ENCODE data around the gene PRSS21. TPM values are rescaled to one million over a fixed set of nuclear protein-coding genes. Genes with fewer than 3 reads are reported as not detected.

Gene PRSS21
- total and polyA plus RNA-seq, 4 donors: not detected

GRCh38 chr16:2811703-2812471 is 5.2 kb upstream of the PRSS21 start:
- intact Hi-C loops (cut with DNase I): no loop called here
- no peaks in the 10 kb centered on the region for H3K36me3 ChIP-seq (ENCODE audit: control insufficient read depth in 1 of 2, insufficient read depth in 2 of 2, low read length in 1 of 2)
- ATAC-seq (ENCODE audit: low FRiP score): no peak
- WGBS, 2 donors: 42 to 48% methylated on average over 15 of the region's 15 CpGs
- H3K4me1 ChIP-seq (ENCODE audit: control insufficient read depth in 1 of 2, insufficient read depth in 2 of 2, low read length in 2 of 2): no peaks in the 10 kb centered on the region
- no peaks in the 10 kb centered on the region for H3K27me3 ChIP-seq (ENCODE audit: control insufficient read depth in 1 of 2, insufficient read depth in 2 of 2, low read length in 1 of 2)
- H3K4me3 ChIP-seq (ENCODE audit: low read length in 2 of 2): no peak overlapping the region
- no peak overlapping the region for H3K27ac ChIP-seq (ENCODE audit: low read depth in 1 of 2, low read length in 2 of 2)
- no peaks in the 10 kb centered on the region for H3K9me3 ChIP-seq (ENCODE audit: control insufficient read depth, low read length)
- peak; percentile 30 to 40 for DNase-seq

- WGBS, 2 donors: 35 to 39% methylated on average over 7 of the region's 7 CpGs
- H3K9me3 ChIP-seq (ENCODE audit: control insufficient read depth, low read length): peaks cover 1% of the 10 kb centered on the region
- intact Hi-C loops (cut with DNase I): no loop called here
- no peak overlapping the region for H3K27ac ChIP-seq (ENCODE audit: low read depth in 1 of 2, low read length in 2 of 2)
- H3K4me3 ChIP-seq (ENCODE audit: low read length in 2 of 2): no peak overlapping the region
- peak; percentile 30 to 49 for DNase-seq
- no peaks in the 10 kb centered on the region for H3K4me1 ChIP-seq (ENCODE audit: control insufficient read depth in 1 of 2, insufficient read depth in 2 of 2, low read length in 2 of 2)
- no peak for ATAC-seq (ENCODE audit: low FRiP score)
- no peaks in the 10 kb centered on the region for H3K27me3 ChIP-seq (ENCODE audit: control insufficient read depth in 1 of 2, insufficient read depth in 2 of 2, low read length in 1 of 2)
- H3K36me3 ChIP-seq (ENCODE audit: control insufficient read depth in 1 of 2, insufficient read depth in 2 of 2, low read length in 1 of 2): no peaks in the 10 kb centered on the region
Observed at GRCh38 chr16:2813771-2814221, 3.2 kb upstream of the PRSS21 start.

DNA sequence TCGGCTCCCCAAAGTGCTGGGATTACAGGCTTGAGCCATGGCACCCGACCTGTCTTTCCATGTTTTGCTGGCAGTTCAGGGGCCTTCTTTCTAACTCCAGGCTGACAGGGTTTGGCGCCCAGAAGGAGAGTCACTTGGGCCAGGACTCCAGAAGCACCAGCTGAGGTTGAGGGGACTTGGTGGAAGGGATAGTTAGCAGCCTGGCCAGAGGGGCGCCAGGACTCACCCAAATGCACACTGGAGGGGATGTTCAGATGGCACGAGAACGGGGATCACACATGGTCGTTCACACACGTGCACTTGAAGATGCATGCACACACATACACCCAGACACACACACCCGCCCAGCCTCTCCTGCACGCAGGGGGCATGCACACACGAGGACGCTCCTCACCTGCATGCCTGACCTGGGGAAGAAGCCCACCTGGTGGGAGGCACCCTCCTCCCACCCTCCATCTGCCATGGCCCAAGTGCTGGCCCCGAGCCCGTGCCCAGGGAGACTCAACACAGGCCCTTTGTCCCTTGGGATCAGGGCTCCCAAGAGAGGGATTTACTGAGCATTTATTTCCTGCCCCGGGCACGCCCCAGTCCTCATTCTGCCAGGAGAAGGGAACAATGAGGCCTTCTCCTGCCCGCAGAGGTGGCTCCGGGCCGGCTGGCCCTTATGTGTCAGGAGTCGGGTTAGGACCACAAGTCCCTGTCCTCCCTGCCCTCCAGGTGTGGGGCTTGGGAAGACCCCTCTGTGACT is 2.3 kb upstream of the PRSS21 start:
- Histone ChIP-seq H3K4me3 (ENCODE audit: low read length in 2 of 2) (no peak overlapping the region), H3K9me3 (ENCODE audit: control insufficient read depth, low read length) (peaks cover 1% of the 10 kb centered on the region), H3K27ac (ENCODE audit: low read depth in 1 of 2, low read length in 2 of 2) (no peak overlapping the region), H3K27me3 (ENCODE audit: control insufficient read depth in 1 of 2, insufficient read depth in 2 of 2, low read length in 1 of 2) (no peaks in the 10 kb centered on the region), H3K36me3 (ENCODE audit: control insufficient read depth in 1 of 2, insufficient read depth in 2 of 2, low read length in 1 of 2) (no peaks in the 10 kb centered on the region), H3K4me1 (ENCODE audit: control insufficient read depth in 1 of 2, insufficient read depth in 2 of 2, low read length in 2 of 2) (no peaks in the 10 kb centered on the region)
- ATAC-seq (ENCODE audit: low FRiP score): peak; percentile 54
- DNase-seq: peak; percentile 30 to 63
- intact Hi-C loops (cut with DNase I): no loop called here
- 78 to 80% methylated on average over 20 of the region's 20 CpGs for WGBS, 2 donors

- no peaks in the 10 kb centered on the region for H3K4me1 ChIP-seq (ENCODE audit: control insufficient read depth in 1 of 2, insufficient read depth in 2 of 2, low read length in 2 of 2)
- H3K36me3 ChIP-seq (ENCODE audit: control insufficient read depth in 1 of 2, insufficient read depth in 2 of 2, low read length in 1 of 2): no peaks in the 10 kb centered on the region
- H3K27ac ChIP-seq (ENCODE audit: low read depth in 1 of 2, low read length in 2 of 2): no peak overlapping the region
- DNase-seq: peak; percentile 27 to 39
- ATAC-seq (ENCODE audit: low FRiP score): no peak
- H3K9me3 ChIP-seq (ENCODE audit: control insufficient read depth, low read length): peaks cover 1% of the 10 kb centered on the region
- 76 to 77% methylated on average over 10 of the region's 10 CpGs for WGBS, 2 donors
- no peaks in the 10 kb centered on the region for H3K27me3 ChIP-seq (ENCODE audit: control insufficient read depth in 1 of 2, insufficient read depth in 2 of 2, low read length in 1 of 2)
- intact Hi-C loops (cut with DNase I): no loop called here
- no peak overlapping the region for H3K4me3 ChIP-seq (ENCODE audit: low read length in 2 of 2)
Observed at GRCh38 chr16:2815299-2815771, 1.7 kb upstream of the PRSS21 start.

DNA sequence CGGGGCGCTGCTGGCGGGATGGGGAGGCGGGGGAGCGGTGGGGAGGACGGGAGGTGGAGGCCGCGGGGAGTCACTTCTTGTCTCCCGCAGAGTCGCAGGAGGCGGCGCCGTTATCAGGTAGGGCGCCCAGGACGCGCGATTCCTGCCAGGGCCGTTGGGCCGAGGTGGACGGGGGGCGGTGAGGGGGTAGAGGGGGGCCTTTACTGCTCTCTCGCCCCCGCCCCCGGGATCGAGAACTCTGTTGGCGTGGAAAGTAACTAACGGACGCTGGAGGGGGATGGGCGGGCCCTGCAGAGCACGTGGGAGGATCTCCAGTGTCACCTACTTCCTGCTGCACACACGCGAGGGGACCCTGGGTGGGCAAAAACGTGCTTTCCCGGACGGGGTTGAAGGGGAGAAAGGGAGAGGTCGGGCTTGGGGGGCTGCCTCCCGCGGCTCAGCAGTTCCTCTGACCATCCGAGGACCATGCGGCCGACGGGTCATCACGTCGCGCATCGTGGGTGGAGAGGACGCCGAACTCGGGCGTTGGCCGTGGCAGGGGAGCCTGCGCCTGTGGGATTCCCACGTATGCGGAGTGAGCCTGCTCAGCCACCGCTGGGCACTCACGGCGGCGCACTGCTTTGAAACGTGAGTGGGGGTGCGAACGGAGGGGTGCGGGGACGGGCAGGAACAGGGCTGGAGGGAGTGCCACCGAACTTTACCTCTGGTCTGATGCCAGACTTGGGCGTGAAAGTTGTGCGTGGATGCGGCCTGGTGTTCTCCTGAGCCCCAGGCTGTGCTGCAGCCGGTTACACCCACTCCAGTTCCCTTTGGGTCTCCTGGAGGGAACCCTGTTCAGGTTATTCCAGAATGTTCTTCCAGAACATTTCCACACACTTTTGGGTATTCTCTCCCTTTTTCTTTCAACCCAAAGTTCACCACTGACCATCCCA is 569 bp downstream of the PRSS21 start:
- ATAC-seq (ENCODE audit: low FRiP score): no peak
- Histone ChIP-seq H3K27me3 (ENCODE audit: control insufficient read depth in 1 of 2, insufficient read depth in 2 of 2, low read length in 1 of 2) (no peaks in the 10 kb centered on the region), H3K27ac (ENCODE audit: low read depth in 1 of 2, low read length in 2 of 2) (no peak overlapping the region), H3K4me1 (ENCODE audit: control insufficient read depth in 1 of 2, insufficient read depth in 2 of 2, low read length in 2 of 2) (no peaks in the 10 kb centered on the region), H3K9me3 (ENCODE audit: control insufficient read depth, low read length) (peaks cover 1% of the 10 kb centered on the region), H3K36me3 (ENCODE audit: control insufficient read depth in 1 of 2, insufficient read depth in 2 of 2, low read length in 1 of 2) (no peaks in the 10 kb centered on the region), H3K4me3 (ENCODE audit: low read length in 2 of 2) (no peak overlapping the region)
- intact Hi-C loops (cut with DNase I): no loop called here
- DNase-seq: peak; percentile 38 to 71
- 74 to 76% methylated on average over 62 to 68 of the region's 68 CpGs for WGBS, 2 donors

DNA sequence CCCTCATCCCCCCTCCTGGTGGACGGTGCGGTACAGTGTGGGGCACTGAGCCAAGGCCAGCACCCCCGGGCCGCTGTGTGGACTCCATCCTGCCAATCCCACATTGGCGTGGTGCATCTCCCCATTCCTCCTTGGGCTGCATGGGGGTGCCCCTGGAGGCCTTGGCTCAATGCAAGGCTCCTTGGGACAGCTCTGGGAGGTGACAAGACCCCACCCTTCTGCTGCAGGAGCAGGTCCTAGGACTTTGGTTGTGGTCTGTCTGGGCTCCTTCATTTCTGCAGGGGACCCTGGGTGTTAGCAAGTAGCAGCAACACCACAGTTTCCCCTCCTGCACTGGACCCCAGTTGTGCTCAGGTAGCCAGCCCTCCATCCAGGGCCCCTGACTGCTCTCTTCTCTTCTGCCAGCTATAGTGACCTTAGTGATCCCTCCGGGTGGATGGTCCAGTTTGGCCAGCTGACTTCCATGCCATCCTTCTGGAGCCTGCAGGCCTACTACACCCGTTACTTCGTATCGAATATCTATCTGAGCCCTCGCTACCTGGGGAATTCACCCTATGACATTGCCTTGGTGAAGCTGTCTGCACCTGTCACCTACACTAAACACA is 1.3 kb downstream of the PRSS21 start:
- no peaks in the 10 kb centered on the region for H3K4me1 ChIP-seq (ENCODE audit: control insufficient read depth in 1 of 2, insufficient read depth in 2 of 2, low read length in 2 of 2)
- no peak for ATAC-seq (ENCODE audit: low FRiP score)
- H3K27ac ChIP-seq (ENCODE audit: low read depth in 1 of 2, low read length in 2 of 2): no peak overlapping the region
- no peaks in the 10 kb centered on the region for H3K36me3 ChIP-seq (ENCODE audit: control insufficient read depth in 1 of 2, insufficient read depth in 2 of 2, low read length in 1 of 2)
- H3K4me3 ChIP-seq (ENCODE audit: low read length in 2 of 2): no peak overlapping the region
- peaks cover 1% of the 10 kb centered on the region for H3K9me3 ChIP-seq (ENCODE audit: control insufficient read depth, low read length)
- 83 to 86% methylated on average over 10 of the region's 10 CpGs for WGBS, 2 donors
- intact Hi-C loops (cut with DNase I): no loop called here
- peak; percentile 30 to 68 for DNase-seq
- no peaks in the 10 kb centered on the region for H3K27me3 ChIP-seq (ENCODE audit: control insufficient read depth in 1 of 2, insufficient read depth in 2 of 2, low read length in 1 of 2)

DNA sequence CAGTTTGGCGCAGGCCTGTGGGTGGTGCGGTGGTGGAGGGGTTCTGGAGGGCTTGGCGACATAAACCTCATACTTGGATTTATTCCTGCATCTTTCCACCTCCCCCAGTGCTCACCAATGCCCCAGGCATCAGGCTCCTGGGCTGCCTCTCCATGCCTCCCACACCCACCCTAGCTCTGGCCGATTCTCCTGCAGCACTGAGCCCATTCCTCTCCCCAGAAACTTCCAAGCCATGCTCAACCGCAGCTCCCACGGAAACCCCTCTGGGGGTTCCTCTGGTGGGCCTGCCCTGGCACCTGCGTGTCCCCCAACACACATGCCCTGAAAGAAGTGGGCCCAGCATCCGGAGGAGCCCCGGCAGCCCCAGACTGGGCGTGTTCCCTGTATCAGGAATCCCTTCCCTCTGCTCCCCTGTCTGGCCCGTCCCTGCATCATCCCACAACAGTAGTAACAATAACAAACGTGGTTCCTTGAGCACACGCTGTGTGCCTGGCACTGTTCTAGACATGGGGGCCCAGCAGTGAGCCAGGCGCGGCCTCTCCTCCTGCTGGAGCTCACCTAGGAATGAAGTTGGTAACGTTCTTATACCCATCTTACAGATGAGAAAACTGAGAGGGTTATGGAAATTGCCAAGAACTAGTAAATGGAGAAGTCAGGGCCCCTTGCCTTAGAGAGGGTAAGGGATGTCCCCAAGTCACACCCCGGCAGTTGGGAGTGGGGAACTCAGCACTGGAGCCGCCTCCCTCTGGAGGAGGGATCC is 2.3 kb downstream of the PRSS21 start:
- Histone ChIP-seq H3K4me3 (ENCODE audit: low read length in 2 of 2) (no peak overlapping the region), H3K27me3 (ENCODE audit: control insufficient read depth in 1 of 2, insufficient read depth in 2 of 2, low read length in 1 of 2) (no peaks in the 10 kb centered on the region), H3K4me1 (ENCODE audit: control insufficient read depth in 1 of 2, insufficient read depth in 2 of 2, low read length in 2 of 2) (no peaks in the 10 kb centered on the region), H3K36me3 (ENCODE audit: control insufficient read depth in 1 of 2, insufficient read depth in 2 of 2, low read length in 1 of 2) (no peaks in the 10 kb centered on the region), H3K9me3 (ENCODE audit: control insufficient read depth, low read length) (peaks cover 1% of the 10 kb centered on the region), H3K27ac (ENCODE audit: low read depth in 1 of 2, low read length in 2 of 2) (no peak overlapping the region)
- DNase-seq (peak; percentile 25 to 53), ATAC-seq (ENCODE audit: low FRiP score) (no peak)
- 79 to 82% methylated on average over 18 of the region's 18 CpGs for WGBS, 2 donors
- intact Hi-C loops (cut with DNase I): no loop called here
